H9 (cell line): ENCODE measurements around the gene TNFRSF6B. TPM values are rescaled to one million over a fixed set of nuclear protein-coding genes. Genes with fewer than 3 reads are reported as not detected.

Experiments used
- DNase-seq: peaks from one replicate; pipeline ENCODE4 v3.0.0-alpha.2; 2017
- H2AFZ ChIP-seq: one replicate; pipeline ENCODE4 v1.6.1; 2013; ENCODE audit warnings: mild to moderate bottlenecking, low read length, control low read depth, moderate library complexity
- H2AK5ac ChIP-seq: 2 replicates; pipeline ENCODE4 v1.6.1; 2013; ENCODE audit warnings: low read length, control low read depth, mixed read lengths; ENCODE audit not compliant: insufficient read length
- H2BK120ac ChIP-seq: one replicate; pipeline ENCODE4 v1.6.1; 2013; ENCODE audit warnings: low read depth, mild to moderate bottlenecking, low read length, control low read depth, inconsistent platforms; ENCODE audit not compliant: poor library complexity, severe bottlenecking
- H2BK12ac ChIP-seq: 2 replicates; pipeline ENCODE4 v1.6.1; 2013; ENCODE audit warnings: low read length, control low read depth, mixed read lengths, low read depth; ENCODE audit not compliant: insufficient read length
- H2BK15ac ChIP-seq: 2 replicates; pipeline ENCODE4 v1.6.1; 2013; ENCODE audit warnings: low read depth, low read length, control low read depth
- H2BK20ac ChIP-seq: one replicate; pipeline ENCODE4 v1.6.1; 2013; ENCODE audit warnings: low read depth, mild to moderate bottlenecking, low read length, control low read depth, inconsistent platforms; ENCODE audit not compliant: poor library complexity, severe bottlenecking
- H2BK5ac ChIP-seq: 2 replicates; pipeline ENCODE4 v1.6.1; 2013; ENCODE audit warnings: low read length, control low read depth, mixed read lengths; ENCODE audit not compliant: insufficient read length
- H3K14ac ChIP-seq: 2 replicates; pipeline ENCODE4 v1.6.1; 2013; ENCODE audit warnings: low read length, control low read depth; ENCODE audit not compliant: insufficient read depth
- H3K18ac ChIP-seq: 2 replicates; pipeline ENCODE4 v1.6.1; 2013; ENCODE audit warnings: low read depth, mild to moderate bottlenecking, mixed read lengths, low read length, control low read depth; ENCODE audit not compliant: insufficient read length
- H3K23ac ChIP-seq: 2 replicates; pipeline ENCODE4 v1.6.1; 2013; ENCODE audit warnings: low read length, control low read depth, mixed read lengths, low read depth; ENCODE audit not compliant: insufficient read length
- H3K23me2 ChIP-seq: 2 replicates; pipeline ENCODE4 v1.6.1; 2013; ENCODE audit warnings: low read depth, mild to moderate bottlenecking, mixed read lengths, low read length, control low read depth; ENCODE audit not compliant: insufficient read length, poor library complexity, severe bottlenecking
- H3K27ac ChIP-seq: 2 replicates; pipeline ENCODE4 v1.5.1; 2013; ENCODE audit warnings: low read length, control low read depth, mixed read lengths, low read depth; ENCODE audit not compliant: insufficient read length
- H3K27me3 ChIP-seq: 2 replicates; pipeline ENCODE4 v1.6.1; 2013; ENCODE audit warnings: low read length, control low read depth, inconsistent platforms; ENCODE audit not compliant: insufficient read depth
- H3K4ac ChIP-seq: 2 replicates; pipeline ENCODE4 v1.6.1; 2013; ENCODE audit warnings: low read depth, mild to moderate bottlenecking, control low read depth, inconsistent platforms, low read length, moderate library complexity
- H3K4me1 ChIP-seq: 2 replicates; pipeline ENCODE4 v1.6.1; 2013; ENCODE audit warnings: low read length, control low read depth, inconsistent platforms; ENCODE audit not compliant: insufficient read depth
- H3K4me2 ChIP-seq: 2 replicates; pipeline ENCODE4 v1.6.1; 2013; ENCODE audit warnings: low read length, control low read depth, mixed read lengths; ENCODE audit not compliant: insufficient read length, insufficient read depth
- H3K56ac ChIP-seq: 2 replicates; pipeline ENCODE4 v1.6.1; 2013; ENCODE audit warnings: low read depth, mild to moderate bottlenecking, mixed read lengths, low read length, control low read depth; ENCODE audit not compliant: insufficient read length
- H3K79me1 ChIP-seq: 2 replicates; pipeline ENCODE4 v1.6.1; 2013; ENCODE audit warnings: low read depth, mild to moderate bottlenecking, moderate library complexity, low read length, control low read depth, inconsistent platforms; ENCODE audit not compliant: insufficient read depth, poor library complexity, severe bottlenecking
- H3K79me2 ChIP-seq: 2 replicates; pipeline ENCODE4 v1.6.1; 2013; ENCODE audit warnings: low read length, control low read depth, inconsistent platforms; ENCODE audit not compliant: insufficient read depth
- H3K9ac ChIP-seq: 2 replicates; pipeline ENCODE4 v1.6.1; 2013; ENCODE audit warnings: low read length, control low read depth, mixed read lengths; ENCODE audit not compliant: insufficient read length; ENCODE audit errors: extremely low read depth
- H3K9me3 ChIP-seq: one replicate; pipeline ENCODE4 v1.6.1; 2013; ENCODE audit warnings: low read depth, low read length, inconsistent platforms; ENCODE audit not compliant: control insufficient read depth
- H3T11ph ChIP-seq: one replicate; pipeline ENCODE4 v1.6.1; 2013; ENCODE audit warnings: mild to moderate bottlenecking, low read length, control low read depth, inconsistent platforms
- H4K20me1 ChIP-seq: one replicate; pipeline ENCODE4 v1.6.1; 2013; ENCODE audit not compliant: control insufficient read depth, insufficient read length, insufficient read depth
- H4K5ac ChIP-seq: 2 replicates; pipeline ENCODE4 v1.6.1; 2013; ENCODE audit warnings: low read depth, mild to moderate bottlenecking, mixed read lengths, low read length, control low read depth; ENCODE audit not compliant: insufficient read length
- H4K8ac ChIP-seq: replicated peaks from 2 replicates; pipeline ENCODE4 v1.6.1; 2013; ENCODE audit warnings: low read length, control low read depth, mixed read lengths, low read depth; ENCODE audit not compliant: insufficient read length
- H4K91ac ChIP-seq: 2 replicates; pipeline ENCODE4 v1.6.1; 2013; ENCODE audit warnings: low read depth, mild to moderate bottlenecking, moderate library complexity, mixed read lengths, low read length, control low read depth; ENCODE audit not compliant: insufficient read length
- H3K27ac Mint-ChIP-seq, 3 experiments: 2 replicates in 2 of 3; 3 replicates in 1 of 3; pipeline ENCODE4 v1.8.0; 2020 to 2021; ENCODE audit warnings: mixed read lengths in 3 of 3, mild to moderate bottlenecking in 1 of 3, moderate library complexity in 1 of 3
- H3K27me3 Mint-ChIP-seq: 2 replicates; pipeline ENCODE4 v1.8.0; 2021; ENCODE audit warnings: low read depth, mild to moderate bottlenecking, moderate library complexity, mixed read lengths
- H3K36me3 Mint-ChIP-seq, 3 experiments: 2 replicates in 2 of 3; 3 replicates in 1 of 3; pipeline ENCODE4 v1.8.0; 2020 to 2021; ENCODE audit warnings: low read depth in 3 of 3, mixed read lengths in 3 of 3; ENCODE audit not compliant: insufficient read depth in 1 of 3
- H3K4me1 Mint-ChIP-seq, 2 experiments: 2 replicates each; pipeline ENCODE4 v1.8.0; 2020; ENCODE audit warnings: mixed read lengths in 2 of 2
- H3K4me3 Mint-ChIP-seq, 2 experiments: 2 replicates in 1 of 2; 3 replicates in 1 of 2; pipeline ENCODE4 v1.8.0; 2020 to 2021; ENCODE audit warnings: mild to moderate bottlenecking in 2 of 2, mixed read lengths in 2 of 2, moderate library complexity in 1 of 2
- H3K9me3 Mint-ChIP-seq, 2 experiments: 2 replicates in 1 of 2; 3 replicates in 1 of 2; pipeline ENCODE4 v1.8.0; 2020; ENCODE audit warnings: mild to moderate bottlenecking in 2 of 2, mixed read lengths in 2 of 2, moderate library complexity in 1 of 2
- WGBS: extraction: QIAGEN DNeasy Blood & Tissue Kit; methylation state at CpG from one replicate; pipeline ENCODE4 v1.1.7; 2013; ENCODE audit warnings: missing lambda C conversion rate, low lambda C conversion rate, mixed read lengths; ENCODE audit not compliant: insufficient read length; ENCODE audit errors: extremely low coverage; 5-methylcytosine and 5-hydroxymethylcytosine counted together
- total RNA-seq: library from RNA; stranded (reverse); gene quantifications from 2 replicates; pipeline ENCODE4 v1.2.1, GENCODE V29; 2021
- TF ChIP-seq, protein P1 (sequence below): fragments of 200-600 bp; sonication (generic); conservative IDR thresholded peaks from 3 replicates; pipeline ENCODE4 v1.8.0; 2021; ENCODE audit warnings: antibody characterized with exemption, mild to moderate bottlenecking

TNFRSF6B gene
- total RNA-seq, 1 experiment from 2014 or later = not detected

DNA sequence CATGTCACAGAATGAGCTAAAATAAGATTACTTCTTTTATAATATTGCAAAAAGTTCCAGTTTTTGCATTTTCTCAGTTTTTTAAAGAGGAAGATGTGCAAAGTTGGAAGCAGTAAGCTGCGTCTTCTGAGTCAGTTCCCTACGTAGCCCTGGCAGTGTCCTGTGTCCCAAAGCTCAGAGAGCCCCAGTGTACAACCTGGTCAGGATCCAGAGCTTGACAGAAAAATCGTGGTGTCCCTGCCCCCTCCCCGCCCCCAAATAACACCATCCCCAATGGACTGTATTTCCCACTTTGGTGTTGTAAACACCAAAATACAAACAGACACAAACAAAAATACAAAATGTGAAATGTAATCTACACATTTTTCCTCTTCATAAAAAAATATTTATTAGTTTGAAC, 47.7 kb downstream of the TNFRSF6B start:
- Histone ChIP-seq H3K4ac (no peak overlapping the region), H2AK5ac (no peak overlapping the region), H2AFZ (no peak overlapping the region), H4K91ac (no peak overlapping the region), H3K4me2 (no peak overlapping the region), H4K8ac (no peak overlapping the region), H3K79me2 (no peaks in the 10 kb centered on the region), H3K9me3 (no peaks in the 10 kb centered on the region), H3T11ph (no peak overlapping the region), H4K5ac (no peak overlapping the region), H3K27ac (no peak overlapping the region), H2BK5ac (no peak overlapping the region), H3K4me1 (no peaks in the 10 kb centered on the region), H3K23me2 (peaks cover 9% of the 10 kb centered on the region), H3K18ac (no peak overlapping the region), H2BK12ac (no peak overlapping the region), H2BK15ac (no peak overlapping the region), H3K14ac (no peak overlapping the region), H3K9ac (no peak overlapping the region), H3K27me3 (no peaks in the 10 kb centered on the region), H2BK120ac (no peak overlapping the region), H3K23ac (no peak overlapping the region), H4K20me1 (no peaks in the 10 kb centered on the region), H3K79me1 (no peaks in the 10 kb centered on the region), H2BK20ac (no peak overlapping the region), H3K56ac (no peak overlapping the region)
- TF ChIP-seq, protein P1, sequence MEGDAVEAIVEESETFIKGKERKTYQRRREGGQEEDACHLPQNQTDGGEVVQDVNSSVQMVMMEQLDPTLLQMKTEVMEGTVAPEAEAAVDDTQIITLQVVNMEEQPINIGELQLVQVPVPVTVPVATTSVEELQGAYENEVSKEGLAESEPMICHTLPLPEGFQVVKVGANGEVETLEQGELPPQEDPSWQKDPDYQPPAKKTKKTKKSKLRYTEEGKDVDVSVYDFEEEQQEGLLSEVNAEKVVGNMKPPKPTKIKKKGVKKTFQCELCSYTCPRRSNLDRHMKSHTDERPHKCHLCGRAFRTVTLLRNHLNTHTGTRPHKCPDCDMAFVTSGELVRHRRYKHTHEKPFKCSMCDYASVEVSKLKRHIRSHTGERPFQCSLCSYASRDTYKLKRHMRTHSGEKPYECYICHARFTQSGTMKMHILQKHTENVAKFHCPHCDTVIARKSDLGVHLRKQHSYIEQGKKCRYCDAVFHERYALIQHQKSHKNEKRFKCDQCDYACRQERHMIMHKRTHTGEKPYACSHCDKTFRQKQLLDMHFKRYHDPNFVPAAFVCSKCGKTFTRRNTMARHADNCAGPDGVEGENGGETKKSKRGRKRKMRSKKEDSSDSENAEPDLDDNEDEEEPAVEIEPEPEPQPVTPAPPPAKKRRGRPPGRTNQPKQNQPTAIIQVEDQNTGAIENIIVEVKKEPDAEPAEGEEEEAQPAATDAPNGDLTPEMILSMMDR = no peak
- H3K4me1 Mint-ChIP-seq = peaks cover 0 to 2% of the 10 kb centered on the region in 2 experiments; a peak in 1 of 4 replicates
- H3K27me3 Mint-ChIP-seq = no peaks in the 10 kb centered on the region
- peak overlapping the region in 1 of 3 experiments; percentile 70; a peak in 1 of 7 replicates for H3K27ac Mint-ChIP-seq
- H3K9me3 Mint-ChIP-seq = no peaks in the 10 kb centered on the region
- H3K4me3 Mint-ChIP-seq = no peak overlapping the region
- no peak for DNase-seq
- WGBS = no CpG with 5 or more reads among the region's 4 CpGs
- H3K36me3 Mint-ChIP-seq = peaks cover 0 to 14% (median 14%) of the 10 kb centered on the region in 3 experiments; a peak in 4 of 7 replicates
